H1 (cell line): Measurements from ENCODE around the gene SLC43A1. TPM values are rescaled to one million over a fixed set of nuclear protein-coding genes. Genes with fewer than 3 reads are reported as not detected.

ENCODE experiments used
- CTCF ChIA-PET: fragments of 300-600 bp; sonication (Branson Sonifier 250); formaldehyde crosslinking; loops from one replicate; lab custom pipeline; 2021; ENCODE audit not compliant: partially characterized antibody; lab: Charles Lee
- POLR2A ChIA-PET: fragments of 300-600 bp; sonication (Branson Sonifier 250); formaldehyde crosslinking; loops from one replicate; lab custom pipeline; 2021; ENCODE audit warnings: inconsistent platforms; ENCODE audit not compliant: partially characterized antibody; lab: Charles Lee
- DNase-seq, 2 experiments: peaks; one replicate each; pipeline versions ENCODE4 v3.0.0 to v3.0.0-alpha.2; 2010 to 2022; ENCODE audit warnings: low spot score in 2 of 2, low read depth in 1 of 2, mixed read lengths in 1 of 2
- FAIRE-seq: peaks from 2 replicates; lab custom pipeline; 2011; peaks lifted over from hg19 to GRCh38; lab: Jason Lieb, UNC
- H2AFZ ChIP-seq: 2 replicates; pipeline ENCODE4 v1.8.1; 2012; ENCODE audit warnings: low read length, inconsistent platforms
- H2AK5ac ChIP-seq: 2 replicates; pipeline ENCODE4 v1.6.1; 2013; ENCODE audit warnings: low read depth, low read length
- H2BK120ac ChIP-seq: replicated peaks from 2 replicates; pipeline ENCODE3; 2013; ENCODE audit warnings: low read depth, low read length, inconsistent platforms
- H2BK12ac ChIP-seq: 2 replicates; pipeline ENCODE4 v1.6.1; 2013; ENCODE audit warnings: low read depth, low read length
- H2BK15ac ChIP-seq: 2 replicates; pipeline ENCODE4 v1.6.1; 2013; ENCODE audit warnings: low read length
- H2BK20ac ChIP-seq: 2 replicates; pipeline ENCODE4 v1.6.1; 2013; ENCODE audit warnings: low read length
- H2BK5ac ChIP-seq: 2 replicates; pipeline ENCODE4 v1.6.1; 2013; ENCODE audit warnings: low read depth, low read length
- H3K14ac ChIP-seq: 2 replicates; pipeline ENCODE4 v1.6.1; 2013; ENCODE audit warnings: inconsistent platforms; ENCODE audit not compliant: insufficient read length
- H3K18ac ChIP-seq: 2 replicates; pipeline ENCODE4 v1.6.1; 2013; ENCODE audit warnings: low read length; ENCODE audit errors: extremely low read depth
- H3K23ac ChIP-seq: 2 replicates; pipeline ENCODE4 v1.6.1; 2013; ENCODE audit warnings: inconsistent platforms; ENCODE audit not compliant: insufficient read length
- H3K23me2 ChIP-seq: 2 replicates; pipeline ENCODE4 v1.6.1; 2013; ENCODE audit warnings: low read depth, low read length
- H3K27ac ChIP-seq: 2 replicates; pipeline ENCODE4 v1.6.1; 2011; ENCODE audit warnings: low read depth, low read length, inconsistent platforms
- H3K27me3 ChIP-seq, 4 experiments: replicated peaks in 1 of 4; 1 replicate in 1 of 4; 2 replicates in 3 of 4; pipeline versions ENCODE4 v1.6.1 to v1.8.1; 2011 to 2013; ENCODE audit warnings: low read length in 3 of 4, mild to moderate bottlenecking in 3 of 4, inconsistent platforms in 2 of 4, mixed read lengths in 2 of 4, moderate library complexity in 1 of 4; ENCODE audit not compliant: control insufficient read depth in 3 of 4, insufficient read depth in 3 of 4; ENCODE audit errors: extremely low read depth in 1 of 4
- H3K36me3 ChIP-seq, 4 experiments: 2 replicates each; pipeline versions ENCODE4 v1.6.1 to v1.8.1; 2011 to 2013; ENCODE audit warnings: mild to moderate bottlenecking in 4 of 4, low read length in 3 of 4, moderate library complexity in 2 of 4, control low read depth in 1 of 4, inconsistent platforms in 1 of 4; ENCODE audit not compliant: insufficient read depth in 4 of 4, control insufficient read depth in 2 of 4
- H3K4ac ChIP-seq: replicated peaks from 2 replicates; pipeline ENCODE3; 2013; ENCODE audit warnings: low read length, low read depth, mixed read lengths, inconsistent platforms; ENCODE audit not compliant: insufficient read length
- H3K4me1 ChIP-seq, 4 experiments: replicated peaks in 1 of 4; 1 replicate in 1 of 4; 2 replicates in 3 of 4; pipeline versions ENCODE4 v1.6.1 to v1.8.1; 2011 to 2013; ENCODE audit warnings: low read length in 3 of 4, inconsistent platforms in 2 of 4, mixed read lengths in 1 of 4; ENCODE audit not compliant: insufficient read depth in 4 of 4, control insufficient read depth in 3 of 4
- H3K4me2 ChIP-seq, 2 experiments: 2 replicates each; pipeline versions ENCODE4 v1.6.1 to v1.8.1; 2011 to 2013; ENCODE audit warnings: low read depth in 2 of 2, low read length in 2 of 2, control low read depth in 1 of 2, inconsistent platforms in 1 of 2, mild to moderate bottlenecking in 1 of 2; ENCODE audit not compliant: insufficient read depth in 1 of 2
- H3K4me3 ChIP-seq, 4 experiments: fragments of 200-600, 300-600 bp in 1 of 4; sonication (generic), shearing (Covaris generic), sonication (Bioruptor Twin) in 1 of 4; 2 replicates each; pipeline versions ENCODE4 v1.5.1 to v1.8.1; 2011 to 2016; ENCODE audit warnings: low read length in 4 of 4, low read depth in 3 of 4, control low read depth in 2 of 4, inconsistent platforms in 2 of 4, mild to moderate bottlenecking in 2 of 4, mixed read lengths in 1 of 4, moderate library complexity in 1 of 4; ENCODE audit not compliant: insufficient read depth in 2 of 4; ENCODE audit errors: extremely low read depth in 1 of 4
- H3K56ac ChIP-seq: replicated peaks from 2 replicates; pipeline ENCODE3; 2013; ENCODE audit warnings: low read depth, mild to moderate bottlenecking, mixed read lengths, low read length, inconsistent platforms; ENCODE audit not compliant: insufficient read length
- H3K79me1 ChIP-seq: 2 replicates; pipeline ENCODE4 v1.6.1; 2013; ENCODE audit warnings: low read depth, low read length, control low read depth
- H3K79me2 ChIP-seq, 2 experiments: 2 replicates each; pipeline versions ENCODE4 v1.6.1 to v1.8.1; 2012 to 2013; ENCODE audit warnings: low read length in 2 of 2, mild to moderate bottlenecking in 2 of 2, inconsistent platforms in 1 of 2; ENCODE audit not compliant: insufficient read depth in 2 of 2, control insufficient read depth in 1 of 2
- H3K9ac ChIP-seq, 4 experiments: replicated peaks in 1 of 4; 1 replicate in 1 of 4; 2 replicates in 3 of 4; pipeline versions ENCODE4 v1.6.1 to v1.8.1; 2011 to 2013; ENCODE audit warnings: low read depth in 3 of 4, low read length in 3 of 4, control low read depth in 2 of 4, mild to moderate bottlenecking in 2 of 4, moderate library complexity in 2 of 4, inconsistent platforms in 1 of 4; ENCODE audit errors: extremely low read depth in 1 of 4
- H3K9me3 ChIP-seq, 2 experiments: 2 replicates each; pipeline versions ENCODE4 v1.6.1 to v1.8.1; 2012 to 2013; ENCODE audit warnings: mild to moderate bottlenecking in 2 of 2, moderate library complexity in 2 of 2, control low read depth in 1 of 2, inconsistent platforms in 1 of 2, low read depth in 1 of 2, low read length in 1 of 2, mixed read lengths in 1 of 2; ENCODE audit not compliant: insufficient read depth in 2 of 2
- H4K20me1 ChIP-seq, 2 experiments: replicated peaks in 1 of 2; 2 replicates each; pipeline versions ENCODE3 to v1.8.1; 2011 to 2013; ENCODE audit warnings: inconsistent platforms in 2 of 2, low read length in 2 of 2, mild to moderate bottlenecking in 1 of 2; ENCODE audit not compliant: insufficient read depth in 2 of 2, control insufficient read depth in 1 of 2
- H4K5ac ChIP-seq: 2 replicates; pipeline ENCODE4 v1.6.1; 2013; ENCODE audit warnings: low read length, low read depth, mixed read lengths, inconsistent platforms; ENCODE audit not compliant: insufficient read length
- H4K8ac ChIP-seq: 2 replicates; pipeline ENCODE4 v1.8.0; 2013; ENCODE audit warnings: mild to moderate bottlenecking, moderate library complexity, low read length, inconsistent platforms; ENCODE audit not compliant: insufficient read depth; ENCODE audit errors: extremely low read depth
- H4K91ac ChIP-seq: replicated peaks from 2 replicates; pipeline ENCODE3; 2013; ENCODE audit warnings: low read length, mixed read lengths, inconsistent platforms; ENCODE audit not compliant: insufficient read length
- GTF2F1 ChIP-seq: IDR thresholded peaks from 2 replicates; pipeline ENCODE4 v1.6.1; 2012; ENCODE audit warnings: low read depth, low read length, improper control_type of control experiment, borderline replicate concordance
- KDM1A ChIP-seq: fragments of 200-600, 300-600 bp; sonication (generic); IDR thresholded peaks from 2 replicates; pipeline ENCODE4 v1.7.1; 2016; ENCODE audit warnings: mild to moderate bottlenecking, low read length, borderline replicate concordance
- KDM4A ChIP-seq: IDR thresholded peaks from one replicate; pipeline ENCODE4 v1.7.1; 2012; ENCODE audit warnings: low read depth, mild to moderate bottlenecking, moderate library complexity, low read length, inconsistent platforms; ENCODE audit not compliant: severe bottlenecking
- WGBS, 2 experiments: shearing (Covaris generic) in 1 of 2; methylation state at CpG; one replicate each; pipeline versions ENCODE4 v1.1.6 to v1.1.7; 2013 to 2015; ENCODE audit warnings: low lambda C conversion rate in 2 of 2, mixed read lengths in 2 of 2, inconsistent platforms in 1 of 2, low coverage in 1 of 2, missing lambda C conversion rate in 1 of 2; ENCODE audit not compliant: insufficient replicate concordance in 2 of 2, insufficient coverage in 1 of 2, insufficient read length in 1 of 2; ENCODE audit errors: extremely low coverage in 1 of 2, missing lambda C conversion rate in 1 of 2; 5-methylcytosine and 5-hydroxymethylcytosine counted together
- polyA plus RNA-seq, 7 experiments: library from polyadenylated mRNA; depleted of rRNA in 3 of 7; stranded (reverse) in 5 of 7; unstranded in 2 of 7; fragments of >200 nt in 5 of 7; fragments of 200-250 nt in 2 of 7; gene quantifications; 1 replicate in 5 of 7; 2 replicates in 1 of 7; 4 replicates in 1 of 7; pipeline versions ENCODE4 v1.2.1 to v1.2.3, GENCODE V29; 2011 to 2013; ENCODE audit warnings: missing spikeins in 2 of 7, mixed read lengths in 2 of 7
- total RNA-seq: library from RNA; stranded (reverse); fragmentation: NEBNext Ultra II Directional; extraction: Animal tissue kit (Norgen Biotek cat#: 25700); gene quantifications from 2 replicates; pipeline ENCODE4 v1.2.1, GENCODE V29; 2021

Gene SLC43A1
- total and polyA plus RNA-seq, 2 of the 8 experiments (the other 6 are each of a cell fraction or from before 2014, with no cell fraction given): 34.5 to 58.0 TPM

- Histone ChIP-seq H2BK15ac (no peak overlapping the region), H3K79me1 (no peaks in the 10 kb centered on the region), H2AFZ (no peak overlapping the region), H3K79me2 (0 out of 4 replicates have a peak, but pooled peaks cover 0 to under 1% of the 10 kb centered on the region in 2 experiments), H3K4ac (no peak overlapping the region), H2BK20ac (no peak overlapping the region), H4K91ac (no peak overlapping the region), H3K56ac (no peak overlapping the region), H3K4me1 (peaks cover 2 to 23% (median 19%) of the 10 kb centered on the region in 4 experiments), H2BK5ac (no peak overlapping the region), H3K9ac (no peak overlapping the region), H3K18ac (no peak overlapping the region), H3K4me2 (peak overlapping the region in 1 of 2 experiments; percentile 42; a peak in 1 of 4 replicates), H3K23ac (no peak overlapping the region), H2AK5ac (no peak overlapping the region), H3K27ac (no peak overlapping the region), H4K5ac (no peak overlapping the region), H3K27me3 (peaks cover 0 to 2% (median under 1%) of the 10 kb centered on the region in 4 experiments; a peak in 2 of 7 replicates), H3K9me3 (no peaks in the 10 kb centered on the region), H2BK12ac (no peak overlapping the region), H4K20me1 (peaks cover 3 to 9% of the 10 kb centered on the region in 2 experiments), H3K4me3 (no peak overlapping the region), H3K14ac (no peak overlapping the region), H3K23me2 (no peaks in the 10 kb centered on the region), H2BK120ac (no peak overlapping the region), H3K36me3 (peaks cover 0 to 11% (median 6%) of the 10 kb centered on the region in 4 experiments; a peak in 4 of 8 replicates), H4K8ac (no peak overlapping the region)
- WGBS, 2 experiments: 89% methylated on average over 5 of the region's 5 CpGs; no CpG with 5 or more reads in 1 of the 2 experiments
- DNase-seq (no peak), FAIRE-seq (no peak)
- CTCF ChIA-PET: interaction anchor here (1.1 kb wide), 1 partner anchor 95 kb away, joined by 3 read pairs; no protein-coding TSS in a partner anchor
- POLR2A ChIA-PET: interaction anchor here (0.6 to 1.6 kb wide), 2 partner anchors 8 to 103 kb away, joined by 3 to 4 read pairs; partner anchors contain the start of gene RTN4RL2
- TF ChIP-seq KDM1A (peak; percentile 55; the same call in 1 of the 2 replicates), GTF2F1 (no peak), KDM4A (no peak)
Observed at GRCh38 chr11:57469268-57469667, 46.2 kb downstream of the SLC43A1 start.
